T-helper 17 cell (primary cell): ENCODE data around the gene BPGM. TPM values are rescaled to one million over a fixed set of nuclear protein-coding genes. Genes with fewer than 3 reads are reported as not detected.
"Not testable (repeated sequence)": the region's sequence is repeated elsewhere in the genome, so short reads cannot be mapped to it uniquely, and the experiment has no call there.

Experiments used
- ATAC-seq: fragments of 150-1000 bp; cut with Tn5 transposase; 2 replicates; pipeline ENCODE4 v1.10.0; 2021; ENCODE audit warnings: mild to moderate bottlenecking, moderate library complexity
- DNase-seq, 3 donors: peaks; one replicate each; pipeline versions ENCODE4 v3.0.0 to v3.0.0-alpha.2; 2020 to 2021
- H3K9me3 ChIP-seq: one replicate; pipeline ENCODE4 v1.7.0; 2013; ENCODE audit warnings: low read length, mild to moderate bottlenecking; ENCODE audit not compliant: control insufficient read depth, poor library complexity, severe bottlenecking
- H3K27ac Mint-ChIP-seq: one replicate; pipeline ENCODE4 v1.8.0; 2022; ENCODE audit warnings: mild to moderate bottlenecking, moderate library complexity, mixed read lengths
- H3K27me3 Mint-ChIP-seq: one replicate; pipeline ENCODE4 v1.8.0; 2022; ENCODE audit warnings: mixed read lengths
- H3K36me3 Mint-ChIP-seq: one replicate; pipeline ENCODE4 v1.8.0; 2022; ENCODE audit warnings: low read depth, mixed read lengths
- H3K4me1 Mint-ChIP-seq: one replicate; pipeline ENCODE4 v1.8.0; 2022; ENCODE audit warnings: mild to moderate bottlenecking, mixed read lengths
- H3K4me3 Mint-ChIP-seq: one replicate; pipeline ENCODE4 v1.8.0; 2022; ENCODE audit warnings: mild to moderate bottlenecking, moderate library complexity, mixed read lengths
- total RNA-seq, 4 donors: library from RNA in 2 of 4; stranded (reverse) in 2 of 4; gene quantifications; one replicate each; pipeline ENCODE4 v1.2.3 and lab custom pipeline; 2022 to 2026

BPGM gene
- total RNA-seq, 2 donors from 2014 or later: 9.9 to 13.7 TPM

DNA sequence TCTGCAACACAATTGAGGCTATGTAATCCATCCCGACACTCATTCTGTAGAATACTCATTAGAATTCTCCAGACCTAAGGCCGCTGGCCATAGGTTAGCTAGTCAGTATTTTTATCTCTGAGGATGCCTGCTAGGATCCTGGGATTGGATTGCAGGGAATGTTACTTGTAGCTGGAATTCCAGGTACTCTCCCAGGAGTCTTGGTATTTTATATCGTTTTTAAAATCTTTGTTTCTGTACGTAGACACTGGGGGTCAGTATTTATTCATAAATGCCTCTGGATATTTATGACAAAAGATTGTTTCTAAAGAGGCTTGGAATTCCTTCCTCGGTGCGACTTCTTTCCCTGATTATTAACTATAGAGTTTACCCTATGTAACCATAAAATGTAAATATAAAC is 40.1 kb downstream of the BPGM start:
- ATAC-seq: no peak
- Mint-ChIP-seq H3K36me3 (peaks cover 2% of the 10 kb centered on the region), H3K27me3 (peaks cover 23% of the 10 kb centered on the region), H3K27ac (no peak overlapping the region), H3K4me1 (peaks cover 6% of the 10 kb centered on the region), H3K4me3 (no peak overlapping the region)
- no peaks in the 10 kb centered on the region for H3K9me3 ChIP-seq
- DNase-seq: no peak

DNA sequence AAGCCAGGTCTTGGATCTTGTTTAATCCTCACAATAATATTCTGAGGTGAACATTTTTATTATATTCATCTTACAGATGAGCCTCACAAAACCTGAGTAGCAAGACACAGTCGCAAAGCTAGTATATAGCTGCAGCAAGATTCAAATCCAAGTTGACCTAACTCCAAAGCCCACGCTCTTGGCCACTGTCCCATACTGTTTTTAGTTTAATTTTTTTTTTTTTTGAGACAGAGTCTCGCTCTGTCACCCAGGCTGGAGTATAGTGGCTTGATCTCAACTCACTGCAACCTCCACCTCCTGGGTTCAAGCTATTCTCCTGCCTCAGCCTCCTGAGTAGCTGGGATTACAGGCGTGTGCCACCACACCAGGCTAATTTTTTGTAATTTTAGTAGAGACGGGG is 42.9 kb downstream of the BPGM start:
- not testable (repeated sequence) for H3K36me3 Mint-ChIP-seq, DNase-seq, ATAC-seq, H3K9me3 ChIP-seq, H3K4me1 Mint-ChIP-seq, H3K27ac Mint-ChIP-seq, H3K4me3 Mint-ChIP-seq
- peaks cover 36% of the 10 kb centered on the region for H3K27me3 Mint-ChIP-seq

DNA sequence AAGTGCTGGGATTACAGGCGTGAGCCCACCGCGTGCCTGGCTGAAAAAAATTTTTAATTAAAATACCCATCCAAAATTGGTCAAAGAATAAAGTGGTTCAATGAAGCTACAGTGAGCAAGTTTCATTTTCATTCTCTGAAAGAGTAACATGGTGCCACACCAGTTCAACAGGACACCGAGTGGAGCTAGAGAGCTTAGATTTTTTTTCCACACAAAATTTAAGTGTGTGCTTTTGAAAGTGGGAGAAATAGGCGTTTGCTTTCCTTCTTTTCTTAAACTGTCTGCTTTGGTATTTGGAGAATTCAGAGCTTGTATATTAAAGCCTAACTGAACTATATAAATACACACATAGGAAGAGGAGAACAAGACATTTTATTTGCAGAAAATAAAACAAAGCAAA is 43.4 kb downstream of the BPGM start:
- Mint-ChIP-seq H3K27ac (no peak overlapping the region), H3K27me3 (peaks cover 36% of the 10 kb centered on the region), H3K4me3 (no peak overlapping the region), H3K4me1 (peaks cover 4% of the 10 kb centered on the region), H3K36me3 (peaks cover 2% of the 10 kb centered on the region)
- DNase-seq (no peak), ATAC-seq (no peak)
- no peaks in the 10 kb centered on the region for H3K9me3 ChIP-seq

DNA sequence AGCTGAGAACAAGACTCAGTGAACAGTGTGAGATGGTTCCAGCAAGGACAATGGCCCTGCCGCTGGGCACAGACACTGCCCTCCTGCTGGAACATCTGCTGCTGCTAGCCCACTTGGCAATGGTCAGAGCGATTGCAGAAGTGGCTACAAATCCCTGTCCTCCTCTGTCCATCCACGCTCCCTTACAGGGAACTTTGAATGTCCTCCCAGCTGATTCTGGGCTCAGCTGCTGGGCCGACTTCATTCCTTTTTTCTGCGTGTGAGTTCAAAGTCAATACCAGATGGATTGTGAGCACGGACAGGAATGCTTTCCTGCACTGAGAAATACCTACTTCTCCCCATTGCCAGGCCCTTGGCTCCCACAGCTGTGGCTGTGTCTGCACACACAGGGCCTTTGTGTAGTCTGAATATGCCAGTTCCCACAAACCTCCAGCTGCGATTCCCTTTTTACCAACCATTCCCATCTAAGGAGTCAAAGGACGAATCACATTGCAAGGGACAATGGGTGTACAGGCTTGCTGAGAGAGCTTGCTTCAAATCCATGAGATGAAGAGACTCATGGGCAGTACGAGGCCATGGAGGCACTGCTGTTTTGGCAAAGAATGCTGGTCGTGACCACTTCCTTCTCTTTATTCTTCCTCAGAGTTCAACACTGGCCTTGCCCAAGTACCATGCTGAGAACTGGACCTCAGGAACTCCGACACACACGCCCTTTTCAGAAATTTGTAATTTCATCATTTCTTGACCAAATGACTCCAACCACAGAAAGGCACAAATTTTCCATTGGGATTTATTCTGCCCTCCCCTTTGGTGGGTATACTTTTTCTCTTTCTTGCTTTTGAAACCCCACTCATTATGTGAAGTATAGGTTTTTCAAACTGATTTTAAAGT is 44.2 kb downstream of the BPGM start:
- H3K9me3 ChIP-seq: no peaks in the 10 kb centered on the region
- DNase-seq (no peak), ATAC-seq (no peak)
- Mint-ChIP-seq H3K27ac (no peak overlapping the region), H3K4me3 (no peak overlapping the region), H3K4me1 (peaks cover 4% of the 10 kb centered on the region), H3K36me3 (peaks cover 2% of the 10 kb centered on the region), H3K27me3 (peaks cover 36% of the 10 kb centered on the region)

DNA sequence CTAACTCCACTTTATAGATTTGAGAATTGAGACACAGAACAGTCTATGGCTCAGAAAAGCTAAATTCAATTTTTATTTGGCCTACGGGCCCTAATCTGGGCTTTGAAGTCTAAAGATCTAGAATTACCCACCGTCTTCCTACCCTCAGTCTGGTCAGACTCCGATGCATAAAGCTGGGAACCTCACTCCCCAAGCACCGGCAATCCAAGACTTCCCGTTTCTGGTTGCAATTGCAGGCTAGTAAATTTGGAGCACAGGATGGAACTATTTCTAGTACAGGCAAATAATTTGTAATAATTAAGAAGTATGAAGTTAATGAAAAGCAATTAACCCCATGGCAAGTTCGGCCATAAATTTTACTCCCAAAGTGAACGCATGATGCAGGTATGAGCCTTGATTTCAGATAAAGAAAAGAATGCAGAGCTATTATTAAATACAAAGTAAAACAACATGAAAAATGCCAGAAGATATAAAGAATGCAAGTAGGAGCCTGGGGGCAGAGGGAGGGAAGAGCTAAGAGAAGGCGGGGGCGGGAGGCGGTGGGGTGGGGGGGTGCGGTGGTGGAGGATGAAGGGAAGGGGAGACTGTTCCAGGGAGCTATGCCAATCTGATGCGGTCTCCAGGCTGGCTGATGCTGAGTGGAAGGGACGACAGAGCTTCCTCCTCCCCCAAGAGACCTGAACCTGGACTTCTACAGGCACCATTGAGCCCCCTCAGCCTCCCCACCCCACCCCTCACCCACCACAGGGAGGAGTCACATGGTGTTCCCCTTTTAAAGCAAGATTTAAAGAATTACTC is 45.1 kb downstream of the BPGM start:
- DNase-seq: no peak
- no peak overlapping the region for H3K27ac Mint-ChIP-seq
- H3K9me3 ChIP-seq: no peaks in the 10 kb centered on the region
- peaks cover 2% of the 10 kb centered on the region for H3K36me3 Mint-ChIP-seq
- H3K27me3 Mint-ChIP-seq: peaks cover 36% of the 10 kb centered on the region
- no peak for ATAC-seq
- H3K4me3 Mint-ChIP-seq: no peak overlapping the region
- H3K4me1 Mint-ChIP-seq: peaks cover 4% of the 10 kb centered on the region

DNA sequence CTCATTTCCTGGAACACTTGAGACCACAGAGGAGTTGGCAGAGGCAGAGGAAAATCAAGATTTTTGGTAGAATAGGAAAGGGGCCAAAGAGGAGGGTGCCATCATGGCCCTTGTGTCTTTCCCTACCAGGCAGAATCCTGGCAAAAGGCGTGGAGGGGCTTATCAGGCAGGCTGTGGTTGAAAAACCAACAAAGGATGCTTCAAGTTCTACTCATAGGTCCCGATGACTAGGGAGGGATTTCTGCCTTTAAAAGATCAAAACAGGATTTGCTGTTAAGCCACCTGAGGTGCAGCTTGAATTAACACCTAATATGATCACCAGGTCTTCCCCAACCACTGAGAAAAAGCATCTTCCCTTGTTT is 45.7 kb downstream of the BPGM start:
- Mint-ChIP-seq H3K27ac (no peak overlapping the region), H3K4me1 (peaks cover 1% of the 10 kb centered on the region), H3K4me3 (no peak overlapping the region), H3K27me3 (peaks cover 33% of the 10 kb centered on the region), H3K36me3 (peaks cover 2% of the 10 kb centered on the region)
- DNase-seq (no peak), ATAC-seq (no peak)
- H3K9me3 ChIP-seq: no peaks in the 10 kb centered on the region

DNA sequence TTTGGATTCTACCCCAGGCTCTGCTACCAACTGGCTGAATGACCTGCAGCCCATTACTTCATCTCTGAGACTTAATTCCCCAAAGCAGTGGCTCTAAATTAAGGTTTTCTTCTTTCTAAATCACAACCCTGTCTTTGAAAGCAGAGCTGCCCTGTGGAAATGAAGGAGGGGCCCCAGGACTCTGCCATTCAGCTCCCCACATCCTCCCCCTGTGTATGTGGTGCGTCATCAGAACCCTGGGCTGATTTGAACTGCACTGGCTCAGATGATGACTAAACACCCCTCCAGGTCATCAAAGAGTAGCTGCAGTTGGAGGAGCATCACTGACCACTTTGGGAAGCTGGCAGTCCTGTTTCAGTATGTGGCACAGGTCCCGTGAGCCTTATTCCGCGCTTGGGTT is 46.6 kb downstream of the BPGM start:
- no peak for DNase-seq
- Mint-ChIP-seq H3K4me3 (no peak overlapping the region), H3K4me1 (no peaks in the 10 kb centered on the region), H3K27me3 (peaks cover 30% of the 10 kb centered on the region), H3K27ac (no peak overlapping the region), H3K36me3 (peaks cover 2% of the 10 kb centered on the region)
- H3K9me3 ChIP-seq: no peaks in the 10 kb centered on the region
- ATAC-seq: no peak

DNA sequence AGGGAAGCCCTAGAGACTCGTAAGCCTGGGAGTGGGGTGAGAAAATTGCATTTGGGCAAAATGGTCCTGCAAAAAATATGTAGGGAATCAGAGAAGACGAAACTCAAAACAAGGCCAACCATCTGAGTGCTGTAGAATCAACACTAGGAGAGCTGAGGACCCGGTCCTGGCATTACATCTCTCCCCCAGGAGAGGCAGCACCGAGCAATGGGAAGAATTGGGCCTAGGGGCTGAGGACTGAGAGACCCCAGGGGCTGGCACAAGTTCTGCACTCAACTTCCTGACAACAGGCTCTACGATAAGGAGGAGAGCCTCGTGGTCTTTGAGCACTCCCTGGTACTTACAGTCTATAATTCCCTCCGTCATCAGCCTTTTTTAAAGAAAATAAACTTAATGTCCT is 47.6 kb downstream of the BPGM start:
- Mint-ChIP-seq H3K27me3 (peaks cover 24% of the 10 kb centered on the region), H3K27ac (peak overlapping the region; percentile 5), H3K4me3 (no peak overlapping the region), H3K36me3 (no peaks in the 10 kb centered on the region), H3K4me1 (no peaks in the 10 kb centered on the region)
- H3K9me3 ChIP-seq: no peaks in the 10 kb centered on the region
- no peak for DNase-seq
- no peak for ATAC-seq

DNA sequence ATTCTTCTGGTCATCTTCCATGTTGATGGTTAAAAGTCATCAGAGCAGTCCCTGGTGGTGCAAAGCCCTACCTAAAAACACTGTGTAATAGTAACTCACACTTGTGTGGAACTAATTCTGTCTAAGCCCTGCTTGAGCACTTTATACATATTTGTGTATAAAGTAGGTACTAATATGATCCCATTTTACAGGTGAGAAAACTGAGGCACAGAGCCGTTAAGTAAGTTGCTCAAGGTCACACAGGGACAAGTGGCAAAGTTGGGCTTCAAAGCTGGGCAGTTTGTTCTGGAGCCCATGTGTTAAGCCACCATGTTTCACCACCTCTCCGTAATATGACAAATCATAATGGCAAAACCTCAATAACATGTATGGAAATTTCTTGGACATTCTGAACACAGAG is 48.1 kb downstream of the BPGM start:
- no peaks in the 10 kb centered on the region for H3K9me3 ChIP-seq
- Mint-ChIP-seq H3K36me3 (no peaks in the 10 kb centered on the region), H3K4me1 (no peaks in the 10 kb centered on the region), H3K27ac (no peak overlapping the region), H3K27me3 (peaks cover 24% of the 10 kb centered on the region), H3K4me3 (no peak overlapping the region)
- no peak for DNase-seq
- ATAC-seq: no peak

DNA sequence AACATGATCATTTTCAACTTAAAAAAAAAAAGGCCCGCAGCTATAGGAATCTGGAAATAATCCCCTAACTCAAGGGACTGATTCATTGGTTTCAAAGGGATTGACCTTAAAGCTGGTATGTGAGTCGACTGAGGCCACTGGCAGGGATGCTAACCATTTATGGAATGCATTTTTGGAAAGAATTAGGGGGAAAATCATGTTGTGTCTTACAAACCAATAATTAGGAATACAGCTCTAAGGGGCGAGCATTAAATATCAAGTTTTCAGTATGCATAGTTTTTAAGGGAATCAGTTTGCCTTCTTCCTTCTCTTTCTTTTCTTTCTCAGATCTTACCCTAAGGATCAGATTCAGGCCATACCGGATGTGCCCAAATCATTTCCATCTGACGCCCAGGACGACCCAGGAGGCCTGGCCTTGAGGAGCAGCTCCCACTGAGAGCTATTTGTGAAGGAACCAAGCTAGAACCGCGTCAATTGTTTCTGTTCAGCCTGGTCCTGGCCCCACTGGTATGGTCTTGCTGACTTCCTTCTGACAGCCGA is 48.7 kb downstream of the BPGM start:
- DNase-seq (no peak), ATAC-seq (no peak)
- H3K4me3 Mint-ChIP-seq: no peak overlapping the region
- no peaks in the 10 kb centered on the region for H3K9me3 ChIP-seq
- H3K36me3 Mint-ChIP-seq: no peaks in the 10 kb centered on the region
- H3K27me3 Mint-ChIP-seq: peaks cover 24% of the 10 kb centered on the region
- no peaks in the 10 kb centered on the region for H3K4me1 Mint-ChIP-seq
- H3K27ac Mint-ChIP-seq: peak overlapping the region; percentile 11

DNA sequence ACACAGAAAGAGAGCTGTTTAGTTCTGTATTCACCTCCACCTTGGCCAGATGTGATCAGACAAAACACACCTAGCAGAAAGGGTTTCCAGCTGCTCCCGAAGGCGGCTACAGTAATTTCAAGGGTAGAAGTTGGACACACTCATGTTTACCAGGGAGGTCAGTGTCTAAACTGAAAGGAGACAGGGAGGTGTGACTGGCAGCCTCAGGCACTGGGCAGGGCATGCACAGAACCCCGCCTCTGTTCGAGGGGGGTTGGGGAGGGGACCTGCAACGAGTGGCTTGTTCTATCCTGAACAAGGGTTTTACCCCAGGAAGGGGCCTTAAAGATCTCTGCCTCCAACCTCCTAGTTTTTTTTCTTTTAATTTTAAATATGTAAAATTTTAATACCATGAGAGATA is 49.6 kb downstream of the BPGM start:
- ATAC-seq (no peak), DNase-seq (no peak)
- Mint-ChIP-seq H3K4me3 (no peak overlapping the region), H3K4me1 (no peaks in the 10 kb centered on the region), H3K27me3 (peaks cover 18% of the 10 kb centered on the region), H3K27ac (no peak overlapping the region), H3K36me3 (no peaks in the 10 kb centered on the region)
- no peaks in the 10 kb centered on the region for H3K9me3 ChIP-seq

DNA sequence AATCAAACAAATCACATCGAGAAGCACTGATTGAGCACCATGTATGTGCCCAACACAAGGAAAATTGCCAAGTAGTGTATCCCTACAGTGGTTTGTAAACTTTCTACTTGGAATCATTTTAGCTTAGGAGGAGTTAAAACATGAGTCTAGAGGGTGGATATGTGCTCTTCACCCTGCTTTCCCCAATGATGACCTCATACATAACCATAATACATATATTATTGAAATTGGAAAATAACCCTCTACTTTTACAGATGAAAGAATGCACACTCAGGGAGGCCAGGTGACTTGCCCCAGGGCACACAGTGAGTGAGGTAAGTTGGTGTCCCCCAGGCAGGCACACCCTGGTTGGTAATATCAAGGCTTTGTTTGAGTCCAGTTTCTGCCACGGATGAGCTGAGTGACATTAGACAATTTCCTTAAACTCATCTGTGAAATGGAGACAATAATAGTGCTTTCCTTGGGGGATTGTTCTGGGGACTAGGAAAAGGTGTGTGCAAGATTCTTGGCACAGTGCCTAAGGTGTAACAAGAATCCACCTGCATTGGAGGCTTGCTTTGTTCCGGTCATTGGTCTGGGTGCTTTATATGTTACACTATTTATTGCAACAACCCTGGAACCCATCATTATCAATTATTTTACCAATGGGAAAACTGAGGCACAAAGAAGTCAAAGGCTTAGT is 50.7 kb downstream of the BPGM start:
- H3K36me3 Mint-ChIP-seq: no peaks in the 10 kb centered on the region
- H3K9me3 ChIP-seq: no peaks in the 10 kb centered on the region
- H3K27ac Mint-ChIP-seq: no peak overlapping the region
- ATAC-seq (no peak), DNase-seq (no peak)
- peaks cover 13% of the 10 kb centered on the region for H3K27me3 Mint-ChIP-seq
- H3K4me3 Mint-ChIP-seq: no peak overlapping the region
- no peaks in the 10 kb centered on the region for H3K4me1 Mint-ChIP-seq

DNA sequence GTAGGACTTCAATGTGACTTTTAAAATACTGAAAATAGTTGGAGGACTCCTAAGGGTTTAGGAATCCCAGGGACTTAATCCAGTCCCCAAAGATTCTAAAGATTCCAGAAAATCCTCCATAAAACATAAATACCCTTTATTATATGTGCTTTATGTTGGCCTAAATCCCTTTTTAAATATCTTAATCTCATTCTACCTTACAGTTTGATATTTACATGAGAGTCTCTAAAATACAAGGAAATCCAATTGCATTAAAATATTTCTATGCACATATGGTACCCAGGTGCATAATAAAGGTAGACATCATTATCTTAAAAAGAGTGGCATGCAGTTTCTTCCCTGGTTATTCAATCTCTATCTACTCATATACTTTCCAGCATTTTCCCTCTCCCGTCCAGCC is 51.8 kb downstream of the BPGM start:
- Mint-ChIP-seq H3K4me3 (no peak overlapping the region), H3K27ac (no peak overlapping the region), H3K36me3 (no peaks in the 10 kb centered on the region), H3K4me1 (no peaks in the 10 kb centered on the region), H3K27me3 (peaks cover 12% of the 10 kb centered on the region)
- DNase-seq (no peak), ATAC-seq (no peak)
- no peaks in the 10 kb centered on the region for H3K9me3 ChIP-seq
